Parathyroid adenoma (tissue), 2 donors: ENCODE data around the gene SLC44A5.
"Not testable (repeated sequence)": the region's sequence is repeated elsewhere in the genome, so short reads cannot be mapped to it uniquely, and the experiment has no call there.

ENCODE experiments used
- H2AFZ ChIP-seq: fragments of 300-600 bp; sonication (generic); one replicate; pipeline ENCODE4 v1.7.0; 2017; ENCODE audit warnings: antibody characterized with exemption, mild to moderate bottlenecking
- H3K27ac ChIP-seq: fragments of 300-600 bp; sonication (generic); one replicate; pipeline ENCODE4 v1.7.0; 2017
- H3K27me3 ChIP-seq: fragments of 300-600 bp; sonication (generic); one replicate; pipeline ENCODE4 v1.7.0; 2017; ENCODE audit warnings: low read length; ENCODE audit not compliant: control insufficient read depth, insufficient read depth
- H3K36me3 ChIP-seq: fragments of 300-600 bp; sonication (generic); one replicate; pipeline ENCODE4 v1.7.0; 2017; ENCODE audit warnings: low read length; ENCODE audit not compliant: control insufficient read depth, insufficient read depth
- H3K4me1 ChIP-seq: fragments of 300-600 bp; sonication (generic); one replicate; pipeline ENCODE4 v1.7.0; 2017; ENCODE audit warnings: control low read depth
- H3K4me2 ChIP-seq: fragments of 300-600 bp; sonication (generic); one replicate; pipeline ENCODE4 v1.7.0; 2017; ENCODE audit warnings: low read length
- H3K4me3 ChIP-seq: fragments of 300-600 bp; sonication (generic); one replicate; pipeline ENCODE4 v1.7.0; 2017; ENCODE audit warnings: low read depth, low read length
- H3K79me2 ChIP-seq: fragments of 300-600 bp; sonication (generic); one replicate; pipeline ENCODE4 v1.7.0; 2017; ENCODE audit warnings: control low read depth
- H3K9ac ChIP-seq: fragments of 300-600 bp; sonication (generic); one replicate; pipeline ENCODE4 v1.7.0; 2017; ENCODE audit warnings: mild to moderate bottlenecking
- H3K9me3 ChIP-seq: fragments of 300-600 bp; sonication (generic); one replicate; pipeline ENCODE4 v1.7.0; 2017; ENCODE audit warnings: low read length; ENCODE audit not compliant: control insufficient read depth
- TF ChIP-seq, protein P1 (sequence below): fragments of 300-600 bp; sonication (generic); IDR thresholded peaks from one replicate; pipeline ENCODE4 v1.7.0; 2017; ENCODE audit warnings: antibody characterized with exemption, mild to moderate bottlenecking
- donor health status: primary hyperparathyroidism.

SLC44A5 gene

DNA sequence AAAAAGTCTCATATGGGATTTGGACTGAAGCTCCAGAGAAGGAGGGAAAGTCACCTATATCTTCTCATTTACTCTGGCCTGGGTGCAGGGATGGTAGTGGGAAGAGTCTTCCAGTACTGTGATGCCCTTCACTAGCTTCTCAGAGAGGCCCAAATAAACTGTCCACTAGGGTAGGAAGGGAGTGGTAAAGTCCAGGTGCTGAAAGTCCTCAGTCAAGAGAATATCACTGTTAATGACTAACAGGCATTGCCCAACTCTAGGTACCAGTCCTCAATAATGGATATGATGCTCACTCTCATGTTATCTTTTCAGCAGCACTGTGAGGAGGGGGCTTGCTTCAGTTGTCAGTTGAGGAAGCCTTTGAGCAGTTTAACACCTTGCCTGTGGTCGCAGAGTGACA lies 412.8 kb downstream of the SLC44A5 start:
- no peak overlapping the region for H3K27ac ChIP-seq
- H3K4me1 ChIP-seq = no peaks in the 10 kb centered on the region
- no peak overlapping the region for H2AFZ ChIP-seq
- no peaks in the 10 kb centered on the region for H3K9me3 ChIP-seq
- H3K27me3 ChIP-seq = no peaks in the 10 kb centered on the region
- H3K9ac ChIP-seq = no peak overlapping the region
- H3K4me3 ChIP-seq = no peak overlapping the region
- TF ChIP-seq, protein P1, sequence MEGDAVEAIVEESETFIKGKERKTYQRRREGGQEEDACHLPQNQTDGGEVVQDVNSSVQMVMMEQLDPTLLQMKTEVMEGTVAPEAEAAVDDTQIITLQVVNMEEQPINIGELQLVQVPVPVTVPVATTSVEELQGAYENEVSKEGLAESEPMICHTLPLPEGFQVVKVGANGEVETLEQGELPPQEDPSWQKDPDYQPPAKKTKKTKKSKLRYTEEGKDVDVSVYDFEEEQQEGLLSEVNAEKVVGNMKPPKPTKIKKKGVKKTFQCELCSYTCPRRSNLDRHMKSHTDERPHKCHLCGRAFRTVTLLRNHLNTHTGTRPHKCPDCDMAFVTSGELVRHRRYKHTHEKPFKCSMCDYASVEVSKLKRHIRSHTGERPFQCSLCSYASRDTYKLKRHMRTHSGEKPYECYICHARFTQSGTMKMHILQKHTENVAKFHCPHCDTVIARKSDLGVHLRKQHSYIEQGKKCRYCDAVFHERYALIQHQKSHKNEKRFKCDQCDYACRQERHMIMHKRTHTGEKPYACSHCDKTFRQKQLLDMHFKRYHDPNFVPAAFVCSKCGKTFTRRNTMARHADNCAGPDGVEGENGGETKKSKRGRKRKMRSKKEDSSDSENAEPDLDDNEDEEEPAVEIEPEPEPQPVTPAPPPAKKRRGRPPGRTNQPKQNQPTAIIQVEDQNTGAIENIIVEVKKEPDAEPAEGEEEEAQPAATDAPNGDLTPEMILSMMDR = no peak
- no peaks in the 10 kb centered on the region for H3K36me3 ChIP-seq
- no peak overlapping the region for H3K4me2 ChIP-seq
- H3K79me2 ChIP-seq = no peaks in the 10 kb centered on the region

- Histone ChIP-seq H3K4me2 (no peak overlapping the region), H3K4me3 (no peak overlapping the region), H3K79me2 (no peaks in the 10 kb centered on the region), H3K36me3 (no peaks in the 10 kb centered on the region), H3K27ac (no peak overlapping the region), H3K9ac (no peak overlapping the region), H3K4me1 (no peaks in the 10 kb centered on the region), H3K9me3 (no peaks in the 10 kb centered on the region), H2AFZ (no peak overlapping the region), H3K27me3 (no peaks in the 10 kb centered on the region)
- TF ChIP-seq, protein P1 = no peak
These were observed 422.0 kb downstream of the SLC44A5 start for GRCh38 chr1:75188892-75189291.

- H3K4me1 ChIP-seq, H3K4me2 ChIP-seq, H3K9ac ChIP-seq, H3K27me3 ChIP-seq, H2AFZ ChIP-seq, H3K27ac ChIP-seq, H3K4me3 ChIP-seq, H3K79me2 ChIP-seq, H3K9me3 ChIP-seq, H3K36me3 ChIP-seq: not testable (repeated sequence)
These were observed 429.5 kb downstream of the SLC44A5 start for GRCh38 chr1:75181214-75181955.

- no peak overlapping the region for H3K4me3 ChIP-seq
- no peak overlapping the region for H3K9ac ChIP-seq
- no peak overlapping the region for H2AFZ ChIP-seq
- H3K27ac ChIP-seq = no peak overlapping the region
- H3K79me2 ChIP-seq = no peaks in the 10 kb centered on the region
- H3K9me3 ChIP-seq = no peaks in the 10 kb centered on the region
- H3K27me3 ChIP-seq = no peaks in the 10 kb centered on the region
- TF ChIP-seq, protein P1 = no peak
- H3K4me2 ChIP-seq = no peak overlapping the region
- H3K36me3 ChIP-seq = no peaks in the 10 kb centered on the region
- no peaks in the 10 kb centered on the region for H3K4me1 ChIP-seq
These were observed 436.7 kb downstream of the SLC44A5 start for GRCh38 chr1:75174031-75174760.

DNA sequence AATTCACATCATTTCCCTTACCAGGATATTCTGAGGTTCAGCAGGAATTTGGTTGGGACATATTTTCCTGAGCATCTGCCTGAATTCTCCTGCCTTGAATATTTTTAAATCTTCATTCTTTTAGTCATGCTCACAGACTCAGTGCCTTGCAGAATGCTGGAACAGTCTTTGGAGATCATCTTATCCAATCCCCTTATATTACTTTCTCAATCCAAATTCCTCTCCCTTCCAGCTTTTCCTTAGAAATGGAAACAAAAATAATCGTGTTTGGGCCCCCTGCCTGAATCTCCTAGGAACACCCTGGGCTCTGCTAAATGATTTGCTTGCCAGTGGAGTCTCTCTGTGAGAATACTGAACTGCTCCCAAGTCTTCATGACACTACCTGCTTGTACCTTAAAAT lies 438.4 kb downstream of the SLC44A5 start:
- no peaks in the 10 kb centered on the region for H3K27me3 ChIP-seq
- no peaks in the 10 kb centered on the region for H3K4me1 ChIP-seq
- H3K36me3 ChIP-seq = no peaks in the 10 kb centered on the region
- H3K4me3 ChIP-seq = no peak overlapping the region
- TF ChIP-seq, protein P1 = no peak
- no peaks in the 10 kb centered on the region for H3K79me2 ChIP-seq
- no peaks in the 10 kb centered on the region for H3K9me3 ChIP-seq
- H3K9ac ChIP-seq = no peak overlapping the region
- H2AFZ ChIP-seq = no peak overlapping the region
- H3K4me2 ChIP-seq = no peak overlapping the region
- H3K27ac ChIP-seq = no peak overlapping the region
